Neural cell (in vitro differentiated cells): ENCODE results near the gene PANK1. TPM values are rescaled to one million over a fixed set of nuclear protein-coding genes. Genes with fewer than 3 reads are reported as not detected.

Experiments
- H2AFZ ChIP-seq: fragments of 200-600, 300-800 bp; sonication (generic), shearing (Covaris generic); 2 replicates; pipeline ENCODE4 v1.6.0; 2014; ENCODE audit warnings: low read depth, mild to moderate bottlenecking, antibody characterized with exemption, low read length, moderate library complexity
- H3F3A ChIP-seq: fragments of 200-600 bp; shearing (Covaris generic); 2 replicates; pipeline ENCODE4 v1.6.1; 2016; ENCODE audit warnings: mild to moderate bottlenecking, moderate library complexity, mixed read lengths, antibody characterized with exemption, low read length; ENCODE audit not compliant: insufficient read depth, poor library complexity, severe bottlenecking
- H3K27ac ChIP-seq: fragments of 200-600, 300-800 bp; sonication (generic), shearing (Covaris generic); 2 replicates; pipeline ENCODE4 v1.5.1; 2014; ENCODE audit warnings: mild to moderate bottlenecking, low read length, moderate library complexity
- H3K27me3 ChIP-seq: fragments of 300-800, 200-600 bp; sonication (generic), shearing (Covaris generic); 2 replicates; pipeline ENCODE4 v1.6.0; 2014; ENCODE audit warnings: mild to moderate bottlenecking, low read depth, low read length, moderate library complexity; ENCODE audit not compliant: insufficient read depth
- H3K36me3 ChIP-seq: fragments of 300-800, 200-600 bp; sonication (generic), shearing (Covaris generic); 2 replicates; pipeline ENCODE4 v1.5.1; 2014; ENCODE audit warnings: mild to moderate bottlenecking, antibody characterized with exemption, low read length, moderate library complexity; ENCODE audit not compliant: insufficient read depth
- H3K4me2 ChIP-seq: fragments of 300-800, 200-600 bp; sonication (generic), shearing (Covaris generic); 2 replicates; pipeline ENCODE4 v1.6.0; 2014; ENCODE audit warnings: mild to moderate bottlenecking, low read length
- H3K4me3 ChIP-seq: fragments of 300-800, 200-600 bp; sonication (generic), shearing (Covaris generic); 2 replicates; pipeline ENCODE4 v1.5.1; 2014; ENCODE audit warnings: mild to moderate bottlenecking, low read length, moderate library complexity
- H3K79me2 ChIP-seq: fragments of 200-600 bp; shearing (Covaris generic); replicated peaks from 2 replicates; pipeline ENCODE4 v1.6.0; 2014; ENCODE audit warnings: mild to moderate bottlenecking, low read length, moderate library complexity; ENCODE audit not compliant: insufficient read depth
- H3K9ac ChIP-seq: fragments of 300-800, 200-600 bp; sonication (generic), shearing (Covaris generic); 2 replicates; pipeline ENCODE4 v1.6.1; 2016; ENCODE audit warnings: mild to moderate bottlenecking, low read length, mixed read lengths
- H3K9me2 ChIP-seq: fragments of 200-600 bp; shearing (Covaris generic); 2 replicates; pipeline ENCODE4 v1.6.1; 2016; ENCODE audit warnings: mild to moderate bottlenecking, low read length, mixed read lengths; ENCODE audit not compliant: insufficient read depth
- H3K9me3 ChIP-seq: fragments of 200-600, 300-800 bp; sonication (generic), shearing (Covaris generic); 2 replicates; pipeline ENCODE4 v1.6.1; 2016; ENCODE audit warnings: mild to moderate bottlenecking, mixed run types, low read length, moderate library complexity, mixed read lengths
- H4K20me1 ChIP-seq: fragments of 200-600 bp; shearing (Covaris generic); 2 replicates; pipeline ENCODE4 v1.6.1; 2016; ENCODE audit warnings: mild to moderate bottlenecking, mixed run types; ENCODE audit not compliant: insufficient read depth
- CTCF ChIP-seq: fragments of 450-650 bp; IDR thresholded peaks from 2 replicates; pipeline ENCODE4 v1.5.1; 2014; ENCODE audit warnings: antibody characterized with exemption, mild to moderate bottlenecking, moderate library complexity; ENCODE audit not compliant: poor library complexity, severe bottlenecking
- EP300 ChIP-seq: fragments of 450-650 bp; conservative IDR thresholded peaks from 2 replicates; pipeline ENCODE4 v1.6.1; 2014; ENCODE audit warnings: antibody characterized with exemption, mild to moderate bottlenecking, moderate library complexity; ENCODE audit not compliant: poor library complexity, severe bottlenecking
- EZH2 ChIP-seq: fragments of 200-600, 300-800 bp; shearing (Covaris generic), sonication (generic); IDR thresholded peaks from 2 replicates; pipeline ENCODE4 v1.6.1; 2014; ENCODE audit warnings: antibody characterized with exemption, low read length, borderline replicate concordance, mild to moderate bottlenecking; ENCODE audit not compliant: insufficient read depth, poor library complexity, severe bottlenecking
- MXI1 ChIP-seq: fragments of 450-650 bp; conservative IDR thresholded peaks from 2 replicates; pipeline ENCODE4 v1.6.1; 2014; ENCODE audit warnings: antibody characterized with exemption, mild to moderate bottlenecking; ENCODE audit not compliant: poor library complexity, severe bottlenecking
- POLR2AphosphoS5 ChIP-seq: IDR thresholded peaks from 2 replicates; pipeline ENCODE4 v1.6.1; 2012
- RAD21 ChIP-seq: fragments of 450-650 bp; conservative IDR thresholded peaks from 2 replicates; pipeline ENCODE4 v1.6.1; 2014; ENCODE audit warnings: antibody characterized with exemption, mild to moderate bottlenecking, moderate library complexity
- SMC3 ChIP-seq: fragments of 450-650 bp; conservative IDR thresholded peaks from 2 replicates; pipeline ENCODE4 v1.6.1; 2014; ENCODE audit warnings: antibody characterized with exemption, mild to moderate bottlenecking, moderate library complexity; ENCODE audit not compliant: poor library complexity
- TAF1 ChIP-seq: IDR thresholded peaks from 2 replicates; pipeline ENCODE4 v1.6.1; 2012; ENCODE audit warnings: low read depth
- polyA plus RNA-seq: library from polyadenylated mRNA; depleted of rRNA; stranded (reverse); fragments of >200 nt; gene quantifications from 2 replicates; pipeline ENCODE4 v1.2.3, GENCODE V29; 2014
- TF ChIP-seq, protein P1 (sequence below): IDR thresholded peaks from 2 replicates; pipeline ENCODE4 v1.6.1; 2012; ENCODE audit warnings: borderline replicate concordance

Gene PANK1
- polyA plus RNA-seq, 1 donor from 2014 or later: 15.4 TPM

DNA sequence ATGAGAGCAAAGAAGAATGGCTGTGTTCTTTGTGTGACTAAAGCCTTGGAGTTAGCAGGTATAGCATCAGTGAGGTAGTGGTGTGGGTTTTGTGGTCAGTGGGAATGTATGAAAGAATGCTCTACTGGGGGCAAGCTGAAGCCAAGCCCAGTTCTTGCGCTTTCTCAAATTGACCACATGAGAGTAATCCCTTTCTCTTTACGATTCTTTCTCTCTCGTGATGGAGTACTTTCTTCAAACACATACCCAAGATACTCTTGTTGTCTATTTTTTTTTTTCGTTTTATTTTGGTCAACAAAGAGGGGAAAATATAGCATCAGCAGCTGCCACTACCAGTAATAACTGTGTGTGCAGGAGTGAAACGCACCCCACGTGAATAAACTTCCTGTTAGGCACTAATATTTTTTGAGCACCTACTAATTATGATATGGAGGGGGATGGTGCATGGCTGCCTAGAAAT, 8.4 kb upstream of the PANK1 start:
- TF ChIP-seq SMC3 (no peak), MXI1 (no peak), EP300 (no peak), RAD21 (no peak), CTCF (no peak), EZH2 (no peak), POLR2AphosphoS5 (no peak), TAF1 (no peak)
- TF ChIP-seq, protein P1, sequence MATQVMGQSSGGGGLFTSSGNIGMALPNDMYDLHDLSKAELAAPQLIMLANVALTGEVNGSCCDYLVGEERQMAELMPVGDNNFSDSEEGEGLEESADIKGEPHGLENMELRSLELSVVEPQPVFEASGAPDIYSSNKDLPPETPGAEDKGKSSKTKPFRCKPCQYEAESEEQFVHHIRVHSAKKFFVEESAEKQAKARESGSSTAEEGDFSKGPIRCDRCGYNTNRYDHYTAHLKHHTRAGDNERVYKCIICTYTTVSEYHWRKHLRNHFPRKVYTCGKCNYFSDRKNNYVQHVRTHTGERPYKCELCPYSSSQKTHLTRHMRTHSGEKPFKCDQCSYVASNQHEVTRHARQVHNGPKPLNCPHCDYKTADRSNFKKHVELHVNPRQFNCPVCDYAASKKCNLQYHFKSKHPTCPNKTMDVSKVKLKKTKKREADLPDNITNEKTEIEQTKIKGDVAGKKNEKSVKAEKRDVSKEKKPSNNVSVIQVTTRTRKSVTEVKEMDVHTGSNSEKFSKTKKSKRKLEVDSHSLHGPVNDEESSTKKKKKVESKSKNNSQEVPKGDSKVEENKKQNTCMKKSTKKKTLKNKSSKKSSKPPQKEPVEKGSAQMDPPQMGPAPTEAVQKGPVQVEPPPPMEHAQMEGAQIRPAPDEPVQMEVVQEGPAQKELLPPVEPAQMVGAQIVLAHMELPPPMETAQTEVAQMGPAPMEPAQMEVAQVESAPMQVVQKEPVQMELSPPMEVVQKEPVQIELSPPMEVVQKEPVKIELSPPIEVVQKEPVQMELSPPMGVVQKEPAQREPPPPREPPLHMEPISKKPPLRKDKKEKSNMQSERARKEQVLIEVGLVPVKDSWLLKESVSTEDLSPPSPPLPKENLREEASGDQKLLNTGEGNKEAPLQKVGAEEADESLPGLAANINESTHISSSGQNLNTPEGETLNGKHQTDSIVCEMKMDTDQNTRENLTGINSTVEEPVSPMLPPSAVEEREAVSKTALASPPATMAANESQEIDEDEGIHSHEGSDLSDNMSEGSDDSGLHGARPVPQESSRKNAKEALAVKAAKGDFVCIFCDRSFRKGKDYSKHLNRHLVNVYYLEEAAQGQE: no peak
- Histone ChIP-seq H3K9ac (no peak overlapping the region), H3K36me3 (no peaks in the 10 kb centered on the region), H3K27ac (no peak overlapping the region), H3K4me2 (no peak overlapping the region), H3F3A (no peaks in the 10 kb centered on the region), H3K9me2 (no peaks in the 10 kb centered on the region), H4K20me1 (no peaks in the 10 kb centered on the region), H3K79me2 (no peaks in the 10 kb centered on the region), H2AFZ (no peak overlapping the region), H3K4me3 (no peak overlapping the region), H3K27me3 (no peaks in the 10 kb centered on the region), H3K9me3 (no peaks in the 10 kb centered on the region)

- Histone ChIP-seq H3F3A (no peaks in the 10 kb centered on the region), H3K4me3 (no peak overlapping the region), H3K79me2 (no peaks in the 10 kb centered on the region), H4K20me1 (no peaks in the 10 kb centered on the region), H3K27ac (no peak overlapping the region), H2AFZ (no peak overlapping the region), H3K4me2 (no peak overlapping the region), H3K9me2 (no peaks in the 10 kb centered on the region), H3K9me3 (no peaks in the 10 kb centered on the region), H3K36me3 (no peaks in the 10 kb centered on the region), H3K9ac (no peak overlapping the region), H3K27me3 (no peaks in the 10 kb centered on the region)
- TF ChIP-seq EP300: no peak
- TF ChIP-seq RAD21: no peak
- TF ChIP-seq, protein P1: no peak
- no peak for TF ChIP-seq MXI1
- TF ChIP-seq TAF1: no peak
- TF ChIP-seq SMC3: no peak
- TF ChIP-seq POLR2AphosphoS5: no peak
- no peak for TF ChIP-seq EZH2
- TF ChIP-seq CTCF: no peak
Observed at GRCh38 chr10:89652806-89653370, 7.8 kb upstream of the PANK1 start.
